Lung (tissue), 12 donors: ENCODE measurements around the gene PTPN13. TPM values are rescaled to one million over a fixed set of nuclear protein-coding genes. Genes with fewer than 3 reads are reported as not detected.

ENCODE experiments used
- ATAC-seq: fragments of 200-7000 bp; cut with Tn5 transposase; one replicate; pipeline ENCODE4 v1.9.1; 2020; ENCODE audit warnings: moderate number of reproducible peaks; ENCODE audit not compliant: insufficient read depth, low FRiP score
- DNase-seq, 3 donors: peaks; one replicate each; pipeline ENCODE4 v3.0.0-alpha.2; 2013 to 2017
- H3K27ac ChIP-seq, 2 donors: one replicate each; pipeline ENCODE4 v1.5.1; 2013; ENCODE audit warnings: mild to moderate bottlenecking in 2 of 2, moderate library complexity in 2 of 2, control low read depth in 1 of 2, inconsistent platforms in 1 of 2, low read depth in 1 of 2, low read length in 1 of 2
- H3K27me3 ChIP-seq, 3 donors: one replicate each; pipeline ENCODE4 v1.5.1; 2013; ENCODE audit warnings: low read length in 2 of 3; ENCODE audit not compliant: control insufficient read depth in 3 of 3, insufficient read depth in 3 of 3
- H3K36me3 ChIP-seq, 4 donors: one replicate each; pipeline ENCODE4 v1.5.1; 2013; ENCODE audit warnings: low read length in 4 of 4, mild to moderate bottlenecking in 1 of 4, moderate library complexity in 1 of 4; ENCODE audit not compliant: control insufficient read depth in 4 of 4, insufficient read depth in 4 of 4
- H3K4me1 ChIP-seq, 5 donors: one replicate each; pipeline ENCODE4 v1.5.1; 2013; ENCODE audit warnings: low read length in 5 of 5, mild to moderate bottlenecking in 2 of 5, moderate library complexity in 1 of 5; ENCODE audit not compliant: control insufficient read depth in 5 of 5, insufficient read depth in 5 of 5
- H3K4me3 ChIP-seq: one replicate; pipeline ENCODE4 v1.5.1; 2013; ENCODE audit warnings: mild to moderate bottlenecking, control low read depth, moderate library complexity
- H3K9ac ChIP-seq, 2 donors: one replicate each; pipeline ENCODE4 v1.5.1; 2013; ENCODE audit warnings: low read length in 2 of 2, control low read depth in 1 of 2; ENCODE audit not compliant: insufficient read depth in 1 of 2
- H3K9me3 ChIP-seq, 4 donors: one replicate each; pipeline ENCODE4 v1.5.1; 2013; ENCODE audit warnings: low read length in 3 of 4, mild to moderate bottlenecking in 1 of 4, moderate library complexity in 1 of 4; ENCODE audit not compliant: control insufficient read depth in 4 of 4, insufficient read depth in 3 of 4
- CTCF ChIP-seq: IDR thresholded peaks from 2 replicates; pipeline ENCODE4 v1.5.1; 2012; ENCODE audit warnings: mild to moderate bottlenecking; ENCODE audit errors: control extremely low read depth, extremely low read depth
- WGBS, 2 donors: extraction: QIAGEN DNeasy Blood & Tissue Kit; methylation state at CpG; one replicate each; pipeline ENCODE4 v1.1.7; 2013; 5-methylcytosine and 5-hydroxymethylcytosine counted together
- polyA plus RNA-seq, 2 donors: library from polyadenylated mRNA; stranded (reverse); fragments of 200-250 nt; gene quantifications; one replicate each; pipeline ENCODE4 v1.2.1, GENCODE V29; 2013
- total RNA-seq, 2 donors: library from RNA; depleted of rRNA in 1 of 2; stranded (reverse); fragments of >200 nt in 1 of 2; gene quantifications; one replicate each; pipeline ENCODE4 v1.2.1, GENCODE V29; 2014 to 2021
- donor health status: control.
- donor health status: control.
- donor health status: Bipolar disorder and iron deficiency.
- donor health status: healthy.
- donor health status: DM: yes; HTN: yes; CAD: no.

The PTPN13 gene
- total and polyA plus RNA-seq, 4 donors: 8.3 to 95.0 (median 47.9) TPM

GRCh38 chr4:86664959-86665358, 70.8 kb downstream of the PTPN13 start:
- TF ChIP-seq CTCF: no peak
- Histone ChIP-seq H3K9ac (no peak overlapping the region), H3K27ac (no peak overlapping the region), H3K36me3 (no peaks in the 10 kb centered on the region), H3K4me1 (peaks cover 0 to 26% (median 4%) of the 10 kb centered on the region in 5 donors), H3K27me3 (no peaks in the 10 kb centered on the region), H3K4me3 (no peak overlapping the region), H3K9me3 (peaks cover 0 to 4% (median 0%) of the 10 kb centered on the region in 4 donors)
- ATAC-seq: no peak
- DNase-seq: no peak
- WGBS, 2 donors: 47 to 90% methylated on average over 1 of the region's 1 CpG

- Histone ChIP-seq H3K9ac (no peak overlapping the region), H3K4me1 (no peaks in the 10 kb centered on the region), H3K27ac (no peak overlapping the region), H3K4me3 (no peak overlapping the region), H3K27me3 (no peaks in the 10 kb centered on the region), H3K36me3 (peaks cover 0 to 9% (median 0%) of the 10 kb centered on the region in 4 donors), H3K9me3 (no peaks in the 10 kb centered on the region)
- 94 to 100% methylated on average over 1 of the region's 1 CpG for WGBS, 2 donors
- ATAC-seq (no peak), DNase-seq (no peak)
- TF ChIP-seq CTCF: no peak
Measured at GRCh38 chr4:86670298-86670697, 76.2 kb downstream of the PTPN13 start.

- no peak overlapping the region for H3K9ac ChIP-seq
- H3K4me3 ChIP-seq: no peak overlapping the region
- WGBS, 2 donors: 88 to 98% methylated on average over 2 of the region's 2 CpGs
- H3K9me3 ChIP-seq: no peaks in the 10 kb centered on the region
- H3K4me1 ChIP-seq: no peaks in the 10 kb centered on the region
- no peak for ATAC-seq
- peaks cover 0 to 9% (median 0%) of the 10 kb centered on the region in 4 donors for H3K36me3 ChIP-seq
- DNase-seq: no peak
- H3K27ac ChIP-seq: no peak overlapping the region
- no peaks in the 10 kb centered on the region for H3K27me3 ChIP-seq
- TF ChIP-seq CTCF: no peak
Measured at GRCh38 chr4:86670756-86671155, 76.6 kb downstream of the PTPN13 start.

GRCh38 chr4:86675548-86675947, 81.4 kb downstream of the PTPN13 start:
- Histone ChIP-seq H3K4me3 (no peak overlapping the region), H3K9me3 (no peaks in the 10 kb centered on the region), H3K4me1 (no peaks in the 10 kb centered on the region), H3K36me3 (peaks cover 0 to 9% (median 0%) of the 10 kb centered on the region in 4 donors), H3K9ac (no peak overlapping the region), H3K27ac (no peak overlapping the region), H3K27me3 (no peaks in the 10 kb centered on the region)
- WGBS, 2 donors: 69 to 73% methylated on average over 1 of the region's 1 CpG
- TF ChIP-seq CTCF: no peak
- DNase-seq: no peak
- no peak for ATAC-seq
